Kasumi-1 (cell line): ENCODE data around the gene PLCB1.
"Not testable (repeated sequence)": the region's sequence is repeated elsewhere in the genome, so short reads cannot be mapped to it uniquely, and the experiment has no call there.

Source experiments
- DNase-seq, 2 experiments: peaks; one replicate each; lab custom pipeline; 2025; lab: John Stamatoyannopoulos, UW

PLCB1 gene

DNA sequence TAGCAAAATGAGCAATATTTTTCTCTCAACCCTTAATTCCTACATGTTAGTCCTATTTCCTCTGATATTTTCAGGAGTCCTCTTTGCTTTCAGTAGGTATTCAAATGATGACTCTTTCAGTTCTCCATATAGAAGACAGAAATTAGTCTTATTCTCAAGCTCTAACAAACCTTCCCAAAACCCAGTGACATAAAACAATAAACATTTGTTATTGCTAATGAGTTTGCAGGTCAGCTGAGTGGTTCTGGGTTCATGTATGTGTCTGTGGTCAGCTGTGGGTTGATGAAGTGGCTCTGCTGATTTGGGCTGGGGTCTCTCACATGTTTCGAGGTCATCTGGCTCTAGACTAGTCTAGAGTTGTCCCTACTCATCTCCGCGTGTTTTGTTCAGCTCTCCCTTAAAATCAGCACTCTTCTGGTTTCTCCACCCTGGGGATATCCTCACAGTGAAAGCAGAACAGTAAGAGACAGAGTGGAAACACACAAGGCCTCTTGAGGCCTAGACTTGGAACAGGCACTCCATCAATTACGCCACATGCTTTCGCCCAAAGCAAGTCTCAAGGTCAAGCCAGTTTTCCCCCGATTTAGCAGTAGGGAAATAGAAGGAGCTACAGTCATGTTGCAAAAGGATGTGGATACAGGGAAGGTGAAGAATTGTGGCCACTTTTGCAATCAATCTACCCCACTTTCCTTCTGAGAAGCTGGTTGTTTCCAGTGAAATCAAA, 273.0 kb downstream of the PLCB1 start:
- no peak for DNase-seq

DNA sequence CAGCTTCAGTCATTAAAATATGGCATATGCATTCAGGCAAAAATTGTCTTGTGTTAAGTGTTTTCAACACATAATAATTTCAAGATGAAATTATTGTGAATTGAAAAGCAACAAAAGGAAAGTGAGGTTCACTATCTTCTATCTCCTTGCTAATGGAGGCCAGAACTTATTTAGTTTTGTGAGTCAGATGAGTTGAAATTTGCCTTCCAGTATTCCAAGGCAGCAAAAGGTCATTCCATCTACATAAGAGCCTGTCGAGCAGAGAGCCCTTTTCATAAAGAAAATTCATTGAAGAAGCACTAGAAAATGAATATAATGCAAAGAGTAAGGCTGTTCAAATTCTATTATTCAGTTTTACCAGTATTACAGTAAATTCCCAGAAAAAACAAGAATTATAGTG, 274.3 kb downstream of the PLCB1 start:
- DNase-seq = no peak

DNA sequence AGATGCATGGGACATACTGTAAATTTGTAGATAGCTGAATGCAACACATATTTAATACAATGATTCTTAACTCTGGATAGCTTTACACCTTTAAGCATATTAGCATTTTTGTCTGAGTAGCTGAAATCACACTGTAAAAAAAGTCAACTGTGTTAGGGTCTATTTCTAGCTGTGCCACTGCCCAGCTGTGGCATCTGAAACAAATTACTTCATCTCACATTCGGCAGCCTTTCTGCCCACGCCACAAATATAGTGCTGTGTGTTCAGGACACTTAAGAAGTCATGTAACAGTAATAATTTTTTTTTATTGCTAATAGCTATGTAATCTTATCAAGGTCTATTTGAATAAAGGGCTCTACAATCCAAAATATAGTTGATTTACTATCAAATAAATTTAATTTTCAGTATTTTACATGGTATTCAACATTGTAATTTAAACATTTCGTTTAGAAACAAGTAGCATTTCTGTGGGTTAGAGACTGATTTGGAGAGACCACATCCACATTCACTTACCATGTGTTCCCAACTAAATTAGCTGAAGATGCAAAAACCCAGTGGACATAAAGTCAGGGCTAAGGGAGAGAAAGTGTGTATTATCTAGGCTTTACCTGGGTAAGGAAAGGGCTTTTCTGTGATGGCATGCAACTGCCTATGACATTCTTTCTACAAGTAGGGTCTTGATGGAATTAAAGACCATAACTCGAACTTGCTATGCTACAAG, 276.7 kb downstream of the PLCB1 start:
- no peak for DNase-seq

DNA sequence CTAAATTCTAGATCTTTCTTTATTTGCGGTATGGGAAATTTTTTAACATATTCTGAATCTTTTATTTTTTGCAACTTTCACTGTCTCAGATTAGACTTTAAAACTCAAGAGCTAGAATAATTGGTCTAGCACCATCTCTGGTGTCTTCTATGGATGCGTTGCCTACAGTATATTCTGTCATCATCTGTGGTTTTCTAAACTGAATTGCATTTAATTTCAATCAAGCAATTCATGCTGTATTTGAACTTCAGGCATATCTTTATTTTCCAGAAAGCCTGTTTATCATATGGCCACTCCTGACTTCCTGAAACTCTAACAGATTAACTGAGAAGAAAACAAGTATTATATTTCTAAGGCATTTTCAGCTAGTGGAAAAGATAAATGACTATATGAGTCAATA, 281.6 kb downstream of the PLCB1 start:
- no peak for DNase-seq

DNA sequence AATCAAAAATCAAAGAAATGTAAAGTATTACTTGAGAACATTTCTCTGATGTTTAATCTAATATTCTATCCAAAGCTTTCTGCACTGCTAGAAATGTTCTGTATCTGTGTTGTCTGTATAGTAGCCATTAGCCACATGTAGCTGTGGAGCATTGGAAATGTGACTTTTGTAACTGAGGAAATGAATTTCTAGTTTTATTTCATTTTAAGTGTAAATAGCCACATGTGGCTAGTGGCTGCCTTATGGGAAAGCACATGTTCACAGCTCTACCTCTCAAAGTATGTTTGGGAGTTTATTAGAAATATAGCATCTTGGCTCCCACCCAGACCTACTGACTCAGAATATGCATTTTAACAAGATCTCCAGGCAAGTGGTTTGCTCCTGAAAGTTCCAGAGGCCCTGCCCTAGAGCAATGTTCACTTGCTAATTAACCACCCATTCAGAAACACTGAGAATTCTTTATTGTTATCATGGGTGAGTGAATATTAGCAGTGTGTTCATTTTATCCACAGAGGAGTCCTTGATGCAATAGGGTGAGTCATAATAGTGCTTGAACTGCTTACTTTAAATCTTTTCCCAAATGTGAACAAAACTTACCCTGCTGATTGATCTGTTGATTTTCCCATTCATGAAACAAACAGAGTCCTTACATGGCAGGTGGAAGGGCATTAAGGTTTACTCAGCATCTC, 282.7 kb downstream of the PLCB1 start:
- no peak for DNase-seq

DNA sequence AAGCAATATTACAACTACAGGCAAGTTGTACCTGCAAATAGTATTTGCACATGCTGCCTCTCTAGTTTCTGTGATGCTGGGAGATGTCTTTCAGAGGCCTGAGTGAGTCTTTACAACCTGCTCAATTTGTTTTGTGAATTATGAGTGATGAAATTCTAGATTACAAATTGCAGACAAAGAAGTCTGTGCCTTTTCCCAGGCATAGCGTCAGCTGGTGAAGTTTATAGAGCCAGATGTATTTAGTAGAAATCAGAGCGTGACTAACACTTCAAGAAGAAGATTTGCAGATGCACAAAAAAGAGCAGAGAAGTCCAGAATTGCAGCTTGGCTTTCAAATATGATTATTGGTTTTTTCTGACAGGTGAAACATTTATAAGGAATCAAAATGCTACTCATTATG, 289.9 kb downstream of the PLCB1 start:
- DNase-seq = no peak

DNA sequence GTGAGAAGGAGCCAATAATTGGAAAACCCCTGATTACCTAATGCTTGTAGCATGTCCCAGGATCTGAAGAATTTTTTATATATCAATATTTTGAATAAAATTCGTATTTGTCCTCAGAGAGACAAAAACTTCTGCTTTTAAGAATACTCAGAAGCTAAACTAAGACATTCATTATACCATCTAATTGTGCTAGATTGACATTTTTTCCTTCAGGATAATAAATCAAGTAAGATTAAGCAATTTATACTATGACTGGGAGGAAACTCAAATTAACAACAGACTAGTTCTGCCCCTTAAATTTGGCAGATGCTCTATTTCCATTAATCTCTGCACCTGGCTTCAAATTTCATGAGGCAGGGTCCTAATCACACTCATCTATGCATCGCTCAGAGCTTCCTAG, 291.4 kb downstream of the PLCB1 start:
- DNase-seq = no peak

DNA sequence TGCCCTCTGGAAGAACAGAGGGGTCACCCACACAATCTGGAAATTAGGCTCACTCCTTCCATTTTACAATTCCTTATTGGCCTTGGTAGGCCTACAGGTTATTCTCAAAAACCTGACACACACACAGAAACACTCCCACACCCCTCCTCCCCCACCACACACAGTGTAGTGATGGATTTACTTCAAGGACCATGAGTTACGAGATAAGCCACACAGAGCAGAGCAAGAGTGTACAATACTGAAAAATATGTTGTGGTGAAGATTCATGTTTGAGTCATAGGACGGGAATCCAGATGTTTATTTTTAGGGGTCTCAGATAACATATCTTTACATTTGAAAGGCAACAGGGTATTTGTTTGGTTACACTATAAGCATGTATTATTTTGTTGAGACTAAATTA, 291.9 kb downstream of the PLCB1 start:
- no peak for DNase-seq

DNA sequence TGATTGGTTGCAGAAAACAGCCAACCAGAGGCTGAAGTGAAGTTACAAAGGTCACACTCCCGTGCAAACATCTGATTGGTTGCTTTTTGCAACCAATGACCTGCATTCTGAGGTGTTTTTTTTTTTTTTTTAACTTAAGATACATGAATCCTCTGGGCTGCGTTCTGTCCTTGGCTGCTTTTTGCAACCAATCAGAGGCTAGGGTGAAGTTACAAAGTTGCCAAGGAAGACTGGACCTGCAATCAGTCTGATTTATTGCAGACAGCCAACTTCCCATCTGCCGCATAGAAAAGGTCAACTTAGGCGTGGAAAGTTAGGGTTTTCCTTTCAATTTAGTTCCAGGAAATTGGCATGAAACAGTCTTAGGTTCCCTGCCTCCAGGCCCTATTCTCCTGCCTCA, 292.9 kb downstream of the PLCB1 start:
- DNase-seq = no peak

DNA sequence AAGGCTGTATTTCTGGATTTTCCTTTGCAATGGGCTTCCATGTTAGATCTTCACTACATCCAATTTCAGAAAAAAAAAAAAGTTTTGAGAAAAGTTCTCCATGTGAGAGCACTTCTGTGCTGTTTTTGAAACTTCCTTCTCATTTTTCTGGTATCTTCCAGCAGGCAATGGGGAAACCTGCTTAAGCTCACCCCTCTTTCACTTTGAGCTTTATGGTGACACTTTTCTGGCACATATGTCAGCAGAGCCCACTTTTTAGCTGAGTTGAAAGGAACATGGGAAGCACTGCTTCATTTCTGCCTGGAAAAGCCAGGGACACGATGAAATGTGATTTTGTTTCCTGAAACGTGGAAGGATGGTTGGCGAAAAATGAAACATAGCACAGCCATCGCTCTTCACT, 293.7 kb downstream of the PLCB1 start:
- no peak for DNase-seq

DNA sequence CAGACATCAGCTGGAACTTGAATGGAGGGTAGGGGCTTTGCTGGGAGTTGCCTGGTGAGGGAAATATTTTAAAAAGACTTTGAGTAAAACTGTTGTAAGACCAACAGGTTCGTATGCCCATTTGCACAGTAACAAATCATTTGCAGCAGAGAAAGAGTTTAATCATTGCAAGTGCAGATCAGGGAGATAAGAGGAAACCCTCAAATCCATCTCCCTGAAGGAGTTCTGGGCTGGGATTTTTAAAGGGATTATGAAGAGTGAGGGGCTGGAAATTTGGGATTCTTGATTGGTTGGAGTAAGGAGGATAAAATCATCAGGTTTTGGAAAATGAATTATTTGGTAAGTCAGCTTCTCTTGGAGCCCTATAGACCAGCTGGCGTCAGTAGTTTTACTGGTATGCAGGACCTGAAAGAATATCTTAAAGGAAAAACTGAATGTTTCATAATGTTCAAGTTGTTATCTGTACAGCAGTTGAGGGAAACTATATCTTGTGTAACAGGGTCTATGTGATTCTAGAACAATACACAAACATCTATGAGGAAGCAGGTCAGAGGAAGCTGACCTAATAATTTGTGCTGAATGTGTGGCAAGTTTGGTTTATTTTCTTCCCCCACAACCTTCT, 295.5 kb downstream of the PLCB1 start:
- DNase-seq = peak; percentile 18 to 31

DNA sequence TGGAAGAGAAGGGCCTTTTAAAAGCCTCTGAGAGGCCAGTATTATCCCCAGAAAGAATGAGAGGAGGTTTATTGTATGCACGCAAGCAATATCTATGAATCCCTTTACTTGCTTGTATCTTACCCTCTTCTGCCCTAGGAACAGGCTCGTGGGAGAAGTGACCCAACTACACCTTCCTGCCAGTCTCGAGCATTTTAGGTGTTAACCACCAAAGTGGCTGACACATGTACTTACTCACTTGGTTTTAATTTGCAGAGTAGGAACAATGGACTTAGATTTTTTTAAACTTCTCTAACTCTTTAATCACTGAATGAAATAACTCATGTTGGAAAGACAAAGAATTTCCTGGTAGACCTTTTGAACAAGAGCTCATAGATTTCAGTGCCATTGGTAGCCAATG, 296.9 kb downstream of the PLCB1 start:
- no peak for DNase-seq

DNA sequence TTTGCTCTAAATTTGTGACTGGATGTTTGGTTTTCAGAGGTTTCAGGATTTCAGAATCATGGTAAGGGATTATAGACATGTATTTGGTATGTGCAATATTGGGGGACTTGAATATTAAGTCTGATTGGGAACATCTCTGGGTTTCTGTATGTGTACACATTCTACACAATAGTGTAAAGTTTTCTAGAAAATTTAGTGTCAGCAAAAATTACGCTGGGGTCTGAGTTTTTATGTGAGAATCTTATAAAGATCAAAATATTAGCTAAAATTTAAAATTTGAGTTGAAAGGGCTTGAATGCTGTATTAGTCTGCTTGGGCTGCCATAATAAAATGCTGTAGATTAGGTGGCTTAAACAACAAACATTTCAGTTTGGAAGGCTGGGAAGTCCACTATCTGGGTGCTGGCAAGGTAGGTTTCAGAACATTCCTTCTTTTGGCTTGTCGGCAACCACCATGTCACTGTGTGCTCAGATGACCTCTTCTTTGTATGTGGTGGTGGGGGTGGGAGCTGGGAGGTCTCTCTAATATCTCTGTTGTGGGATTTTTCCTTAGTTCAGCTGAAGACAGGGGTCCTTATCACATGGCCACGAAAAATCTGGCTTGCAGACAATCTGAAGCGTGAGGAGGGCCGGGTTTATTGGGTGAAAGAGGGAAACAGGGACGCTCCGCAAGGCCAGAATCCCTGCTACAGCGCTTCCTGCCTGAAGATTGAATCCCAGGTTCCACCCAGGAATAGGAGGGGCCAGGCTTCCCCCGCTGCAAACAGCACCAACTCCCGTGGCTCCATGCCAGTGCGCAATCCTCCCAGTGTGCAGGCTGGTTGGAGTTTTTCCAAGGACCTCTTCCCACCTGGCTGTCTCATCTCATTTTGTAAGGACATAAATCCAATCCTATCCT, 299.7 kb downstream of the PLCB1 start:
- no peak for DNase-seq

DNA sequence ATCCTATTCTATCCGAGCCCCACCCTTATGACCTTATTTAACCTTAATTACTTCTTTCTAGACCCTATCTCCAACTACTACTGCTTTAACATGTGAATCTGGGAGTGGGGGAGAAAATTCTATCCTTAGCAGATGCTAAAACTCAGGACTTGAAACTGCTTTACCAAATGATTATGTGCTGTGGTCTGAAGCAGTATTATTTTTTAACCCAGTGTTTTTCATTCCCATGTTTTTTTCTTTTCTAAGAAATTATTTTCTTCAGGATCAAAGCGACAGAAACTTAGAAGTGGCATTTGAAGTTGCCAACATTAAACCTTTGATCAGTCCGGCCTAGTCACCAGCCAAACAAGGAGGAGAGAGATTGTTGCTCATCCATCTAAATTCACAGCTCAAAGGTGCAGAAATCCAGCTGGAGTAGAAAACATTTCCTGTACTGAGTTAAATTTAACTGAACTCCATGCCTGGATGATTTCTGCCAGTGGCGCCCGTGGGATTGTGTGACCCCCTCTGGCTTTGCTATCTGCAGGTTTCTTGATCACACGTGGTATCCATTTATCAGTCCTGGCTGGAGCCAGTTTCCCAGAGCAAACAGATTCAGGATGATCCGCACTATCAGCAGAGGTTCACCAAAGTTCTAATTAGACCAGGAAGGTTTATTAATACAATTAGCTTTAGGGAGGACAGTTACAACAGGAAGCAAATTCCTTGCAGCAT, 300.5 kb downstream of the PLCB1 start:
- no peak for DNase-seq

DNA sequence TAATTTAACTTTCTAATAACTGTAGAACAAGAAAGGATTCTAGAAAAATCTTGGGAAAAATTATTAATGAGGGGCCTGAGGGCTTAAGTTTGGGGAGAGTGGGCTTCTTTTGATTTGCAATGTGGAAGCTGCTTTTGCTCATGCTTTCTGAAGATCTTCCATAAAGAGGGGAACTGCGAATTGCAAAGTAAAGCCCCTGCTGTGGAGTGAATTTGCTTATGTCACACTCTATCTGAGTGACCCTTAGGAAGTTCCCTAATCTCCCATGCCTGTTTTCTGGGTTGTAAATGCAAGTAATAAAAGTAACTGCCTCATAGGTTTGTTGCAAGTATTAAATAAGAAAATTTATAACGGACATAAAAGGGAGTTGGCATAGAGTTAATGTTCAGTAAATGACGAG, 301.2 kb downstream of the PLCB1 start:
- DNase-seq = no peak

DNA sequence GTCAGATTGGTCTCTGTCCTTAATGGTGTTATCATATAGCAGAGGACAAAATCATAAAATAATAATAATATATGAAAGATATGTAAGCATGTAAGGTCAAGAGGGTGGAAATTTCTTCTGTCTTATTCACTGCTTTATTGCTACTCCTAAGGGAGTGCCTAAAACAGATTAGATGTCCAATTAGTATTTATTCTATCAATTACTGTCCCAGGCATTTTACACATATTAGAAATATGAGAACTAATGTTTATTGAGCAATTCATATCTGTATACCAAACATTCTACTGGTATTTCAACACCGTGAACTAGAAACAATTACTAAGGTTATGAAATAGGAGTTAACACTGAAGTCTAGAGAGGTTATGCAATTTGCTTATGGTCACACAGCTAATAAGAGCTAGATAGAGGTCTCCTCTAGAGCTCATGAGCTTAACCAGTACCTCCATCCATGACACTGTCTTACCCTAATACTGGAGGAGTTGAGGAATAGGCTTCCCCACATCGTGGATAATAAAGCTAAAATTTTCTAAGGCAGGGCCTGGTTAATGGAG, 302.3 kb downstream of the PLCB1 start:
- DNase-seq = no peak

DNA sequence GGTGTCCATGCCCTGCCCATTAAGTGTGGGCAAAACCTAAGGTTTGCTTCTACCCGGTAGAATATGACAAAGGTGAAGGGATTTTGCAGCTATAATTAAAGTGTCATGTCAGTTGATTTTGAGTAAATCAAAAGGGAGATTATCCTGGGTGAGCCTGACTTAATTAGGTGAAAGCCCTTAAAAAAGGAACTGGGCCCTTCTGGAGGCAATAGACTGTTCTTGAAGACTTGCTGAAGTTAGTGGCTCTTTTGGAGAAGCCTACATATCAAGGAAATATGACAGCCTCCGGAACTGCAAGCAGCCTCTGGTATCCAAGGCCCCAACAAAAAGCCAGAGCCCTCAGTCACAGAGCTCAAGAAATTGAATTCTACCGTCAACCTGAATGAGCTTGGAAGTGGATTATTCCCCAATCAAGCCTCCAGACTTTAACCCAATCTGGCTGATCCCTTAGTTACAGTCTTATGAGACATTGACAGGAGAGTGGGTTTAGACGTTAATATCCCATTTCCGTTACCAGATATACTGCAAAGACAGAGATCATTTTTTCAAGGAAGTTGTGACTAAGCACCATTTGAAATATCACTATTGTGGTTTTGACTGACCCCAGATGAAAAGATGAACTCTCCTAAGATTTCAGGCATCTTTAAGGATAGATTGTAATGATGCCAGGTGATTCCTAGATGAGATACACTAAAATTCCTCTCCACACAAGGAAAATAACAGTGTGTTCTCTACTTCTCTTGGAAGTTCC, 303.4 kb downstream of the PLCB1 start:
- DNase-seq = peak; percentile 27 to 28

DNA sequence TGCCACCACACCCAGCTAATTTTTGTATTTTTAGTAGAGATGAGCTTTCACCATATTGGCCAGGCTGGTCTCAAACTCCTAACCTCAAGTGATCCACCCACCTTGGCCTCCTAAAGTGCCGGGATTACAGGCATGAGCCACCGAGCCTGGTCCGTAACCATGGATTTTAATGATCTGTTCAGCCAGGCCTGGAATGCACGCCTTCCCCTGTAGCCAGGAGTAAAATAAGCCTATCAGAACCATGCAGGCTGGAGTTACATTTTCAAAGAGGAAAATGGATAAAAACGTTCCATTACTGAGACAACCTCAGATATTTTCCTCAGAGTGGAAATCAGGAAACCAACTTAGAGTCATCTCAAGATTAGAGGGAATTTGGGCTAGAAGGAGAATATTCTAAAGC, 304.9 kb downstream of the PLCB1 start:
- DNase-seq = not testable (repeated sequence)

DNA sequence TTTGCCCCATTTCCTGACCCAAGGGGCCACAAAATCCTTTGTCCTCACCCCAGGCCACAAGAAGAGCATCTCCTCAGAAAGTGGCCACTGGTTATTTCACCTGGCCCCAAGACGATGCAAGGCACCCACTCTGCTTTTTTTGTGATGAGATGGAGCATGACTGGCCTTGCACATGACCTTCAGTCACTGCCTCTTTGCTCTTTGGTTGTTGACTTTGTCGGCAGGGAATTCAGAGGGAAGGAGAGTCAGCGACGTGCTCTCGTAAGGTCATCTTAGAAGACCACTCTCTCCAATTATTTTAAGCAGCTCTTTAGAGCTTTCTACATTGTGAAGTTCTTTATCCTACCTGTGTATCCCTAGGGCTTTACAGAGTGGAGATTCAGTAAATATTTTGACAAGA, 306.7 kb downstream of the PLCB1 start:
- no peak for DNase-seq

DNA sequence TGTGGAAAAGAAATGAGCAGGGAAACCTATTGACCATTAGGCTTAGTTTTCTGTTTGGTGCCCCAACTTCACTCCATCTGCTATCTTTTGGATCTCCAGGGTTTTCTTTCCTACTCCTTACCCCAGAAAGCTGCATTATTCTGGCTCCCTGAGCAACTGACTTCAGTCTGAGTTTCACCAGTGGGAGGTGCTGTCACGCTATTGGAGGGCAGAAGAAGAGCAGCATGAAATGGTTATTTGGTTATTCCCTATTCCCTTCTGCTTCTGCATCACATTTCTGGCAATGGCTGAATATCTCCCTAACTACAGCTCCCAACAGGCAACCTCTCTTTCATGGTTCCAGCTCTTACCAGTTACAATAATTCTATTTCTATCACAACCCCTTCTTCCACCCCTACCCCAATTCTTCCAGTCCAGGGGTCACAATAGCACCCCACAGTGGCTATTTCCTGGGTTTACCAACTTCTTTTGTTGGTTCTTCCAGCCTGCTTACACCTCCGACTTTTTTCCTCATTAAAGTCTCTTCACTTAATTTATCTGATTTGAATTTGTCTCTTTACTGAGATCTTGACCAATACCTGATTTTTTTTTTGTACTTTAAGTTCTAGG, 311.5 kb downstream of the PLCB1 start:
- DNase-seq = no peak
